PC-3 (cell line): ENCODE results near the gene SLC25A51.

Source experiments
- CTCF ChIP-seq: fragments of 300-600 bp; sonication (generic); conservative IDR thresholded peaks from 2 replicates; pipeline ENCODE4 v1.5.1; 2017; ENCODE audit warnings: antibody characterized with exemption, low read depth, mild to moderate bottlenecking, low read length
- EZH2 ChIP-seq: fragments of 300-600 bp; sonication (generic); IDR thresholded peaks from one replicate; pipeline ENCODE4 v1.6.1; 2017; ENCODE audit warnings: antibody characterized with exemption, mild to moderate bottlenecking, low read length; ENCODE audit not compliant: unreplicated experiment

- no peak for TF ChIP-seq EZH2
- no peak for TF ChIP-seq CTCF
These were observed 63.2 kb downstream of the SLC25A51 start for GRCh38 chr9:37840560-37841194.
